Tibial nerve (tissue), 4 donors: Measurements from ENCODE around the gene PRPSAP1. TPM values are rescaled to one million over a fixed set of nuclear protein-coding genes. Genes with fewer than 3 reads are reported as not detected.

Experiments
- DNase-seq, 2 donors: peaks; one replicate each; pipeline ENCODE4 v3.0.0-alpha.2; 2019; ENCODE audit warnings: low spot score in 2 of 2
- H3K27ac ChIP-seq, 4 donors: fragments of 200-600 bp; sonication (generic) in 3 of 4; one replicate each; pipeline ENCODE4 v1.5.1; 2017 to 2019; ENCODE audit warnings: mild to moderate bottlenecking in 1 of 4
- H3K27me3 ChIP-seq, 2 donors: fragments of 200-600 bp; sonication (generic) in 1 of 2; one replicate each; pipeline versions ENCODE4 v1.5.1 to v1.6.0; 2017 to 2019
- H3K36me3 ChIP-seq, 3 donors: fragments of 200-600 bp; sonication (generic); one replicate each; pipeline ENCODE4 v1.5.1; 2018 to 2019
- H3K4me1 ChIP-seq, 4 donors: fragments of 200-600 bp; sonication (generic) in 3 of 4; one replicate each; pipeline ENCODE4 v1.5.1; 2017 to 2019
- H3K4me3 ChIP-seq, 4 donors: fragments of 200-600 bp; sonication (generic) in 3 of 4; one replicate each; pipeline ENCODE4 v1.5.1; 2017 to 2019; ENCODE audit warnings: mild to moderate bottlenecking in 1 of 4, moderate library complexity in 1 of 4
- H3K9me3 ChIP-seq, 4 donors: fragments of 200-600 bp; sonication (generic) in 3 of 4; one replicate each; pipeline ENCODE4 v1.5.1; 2017 to 2019
- EP300 ChIP-seq, 2 donors: sonication (generic); formaldehyde crosslinking; IDR thresholded peaks; one replicate each; pipeline ENCODE4 v1.6.1; 2017; ENCODE audit warnings: antibody characterized with exemption in 2 of 2, mild to moderate bottlenecking in 1 of 2
- POLR2A ChIP-seq, 2 donors: fragments of 450-650 bp; IDR thresholded peaks; one replicate each; pipeline ENCODE4 v1.6.1; 2017; ENCODE audit warnings: antibody characterized with exemption in 2 of 2, mild to moderate bottlenecking in 2 of 2, moderate library complexity in 2 of 2
- WGBS, 2 donors: methylation state at CpG; one replicate each; pipeline ENCODE4 v1.1.5; 2018; 5-methylcytosine and 5-hydroxymethylcytosine counted together
- total RNA-seq, 4 donors: library from RNA; depleted of rRNA; stranded (reverse); fragments of >200 nt; gene quantifications; one replicate each; pipeline ENCODE4 v1.1.0, GENCODE V29; 2016
- TF ChIP-seq, protein P1 (sequence below), 5 experiments: fragments of 200-600 bp in 3 of 5; fragments of 450-650 bp in 2 of 5; sonication (generic) in 3 of 5; IDR thresholded peaks; one replicate each; pipeline ENCODE4 v1.5.1; 2016 to 2019; ENCODE audit warnings: antibody characterized with exemption in 5 of 5, mild to moderate bottlenecking in 3 of 5, moderate library complexity in 2 of 5

Gene PRPSAP1
- total RNA-seq, 4 donors from 2014 or later = 66.8 to 108 (median 96.2) TPM

DNA sequence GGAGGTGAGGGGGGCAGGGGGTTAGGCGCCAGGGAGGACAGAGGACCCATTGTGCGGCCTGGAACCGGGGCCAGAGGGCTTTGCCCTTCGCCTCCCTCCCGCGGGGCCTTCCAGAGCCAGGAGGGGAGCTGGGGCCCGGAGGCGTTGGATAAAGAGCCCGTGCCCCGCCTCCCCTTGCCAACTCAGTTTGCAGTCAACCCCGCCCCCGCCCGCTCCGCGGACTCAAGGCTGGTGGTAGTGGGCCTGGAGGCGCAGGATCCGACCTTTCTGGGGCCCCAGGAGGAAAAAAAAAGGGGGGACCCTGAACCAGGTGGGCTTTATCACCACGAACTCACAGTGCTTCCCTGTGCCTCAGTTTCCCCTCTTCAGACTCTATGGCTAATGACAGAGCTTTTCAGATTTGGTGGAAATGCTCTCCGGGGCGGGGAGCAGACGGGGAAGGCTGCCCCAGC, 28.7 kb upstream of the PRPSAP1 start:
- WGBS, 2 donors = 18 to 25% methylated on average over 8 to 21 of the region's 21 CpGs

DNA sequence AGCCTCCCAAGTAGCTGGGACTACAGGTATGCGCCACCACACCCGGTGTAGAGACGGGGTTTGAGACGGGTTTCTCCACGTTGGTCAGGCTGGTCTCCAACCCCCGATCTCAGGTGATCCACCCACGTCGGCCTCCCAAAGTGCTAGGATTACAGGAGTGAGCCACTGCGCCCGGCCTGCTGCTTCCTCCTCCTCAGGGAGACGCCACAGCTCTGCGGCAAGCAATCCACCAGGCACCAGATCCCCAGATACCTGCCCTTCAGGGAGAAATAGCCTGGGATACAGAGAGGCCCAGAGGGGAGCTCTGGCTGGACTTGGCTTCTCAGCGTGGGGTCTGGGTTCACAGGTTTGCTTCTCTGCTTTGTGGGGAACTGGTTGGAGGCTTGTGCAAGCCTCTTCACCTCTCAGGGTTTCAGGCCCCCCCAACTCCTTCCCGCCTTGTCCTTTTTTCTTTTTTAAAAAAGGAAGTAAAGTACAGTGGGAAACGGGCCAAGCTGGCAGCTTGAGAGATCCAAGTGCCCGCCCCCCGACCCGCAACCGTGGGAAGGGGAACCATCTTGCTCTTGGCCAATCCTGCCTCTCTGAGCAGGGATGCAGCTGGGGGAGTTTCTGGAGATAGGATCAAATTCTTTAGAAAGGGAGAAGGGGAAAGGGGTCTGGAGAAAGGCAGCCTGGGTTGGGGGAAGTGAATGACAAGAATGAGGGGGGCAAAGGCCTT, 28.1 kb upstream of the PRPSAP1 start:
- H3K4me3 ChIP-seq = peak overlapping the region in 3 of 4 donors; percentile 58 to 77 (median 60)
- DNase-seq = peak in 1 of 2 donors; percentile 50
- H3K9me3 ChIP-seq = no peaks in the 10 kb centered on the region
- 33 to 51% methylated on average over 17 to 18 of the region's 19 CpGs for WGBS, 2 donors
- no peaks in the 10 kb centered on the region for H3K27me3 ChIP-seq
- H3K4me1 ChIP-seq = peaks cover 0 to 72% (median 33%) of the 10 kb centered on the region in 4 donors
- H3K36me3 ChIP-seq = peaks cover 0 to 2% (median 0%) of the 10 kb centered on the region in 3 donors
- H3K27ac ChIP-seq = peak overlapping the region in 3 of 4 donors; percentile 76 to 95 (median 93)
- TF ChIP-seq, protein P1, sequence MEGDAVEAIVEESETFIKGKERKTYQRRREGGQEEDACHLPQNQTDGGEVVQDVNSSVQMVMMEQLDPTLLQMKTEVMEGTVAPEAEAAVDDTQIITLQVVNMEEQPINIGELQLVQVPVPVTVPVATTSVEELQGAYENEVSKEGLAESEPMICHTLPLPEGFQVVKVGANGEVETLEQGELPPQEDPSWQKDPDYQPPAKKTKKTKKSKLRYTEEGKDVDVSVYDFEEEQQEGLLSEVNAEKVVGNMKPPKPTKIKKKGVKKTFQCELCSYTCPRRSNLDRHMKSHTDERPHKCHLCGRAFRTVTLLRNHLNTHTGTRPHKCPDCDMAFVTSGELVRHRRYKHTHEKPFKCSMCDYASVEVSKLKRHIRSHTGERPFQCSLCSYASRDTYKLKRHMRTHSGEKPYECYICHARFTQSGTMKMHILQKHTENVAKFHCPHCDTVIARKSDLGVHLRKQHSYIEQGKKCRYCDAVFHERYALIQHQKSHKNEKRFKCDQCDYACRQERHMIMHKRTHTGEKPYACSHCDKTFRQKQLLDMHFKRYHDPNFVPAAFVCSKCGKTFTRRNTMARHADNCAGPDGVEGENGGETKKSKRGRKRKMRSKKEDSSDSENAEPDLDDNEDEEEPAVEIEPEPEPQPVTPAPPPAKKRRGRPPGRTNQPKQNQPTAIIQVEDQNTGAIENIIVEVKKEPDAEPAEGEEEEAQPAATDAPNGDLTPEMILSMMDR (IDR thresholded peaks at IDR 0.05) = no peak
- TF ChIP-seq POLR2A (IDR thresholded peaks at IDR 0.05) = no peak
- TF ChIP-seq EP300 (IDR thresholded peaks at IDR 0.05) = no peak

More for the DNA sequence above, 28.7 kb upstream of the PRPSAP1 start:
- Histone ChIP-seq H3K36me3 (peaks cover 0 to 7% (median 0%) of the 10 kb centered on the region in 3 donors), H3K27ac (peak overlapping the region; percentile 21 to 95 (median 84)), H3K4me3 (peak overlapping the region; percentile 58 to 77 (median 60)), H3K27me3 (no peaks in the 10 kb centered on the region), H3K4me1 (peaks cover 0 to 71% (median 29%) of the 10 kb centered on the region in 4 donors), H3K9me3 (no peaks in the 10 kb centered on the region)
- peak in 1 of 2 donors; percentile 54 for DNase-seq
- TF ChIP-seq POLR2A (IDR thresholded peaks at IDR 0.05) (no peak), EP300 (IDR thresholded peaks at IDR 0.05) (peak in 1 of 2 donors; percentile 54)

DNA sequence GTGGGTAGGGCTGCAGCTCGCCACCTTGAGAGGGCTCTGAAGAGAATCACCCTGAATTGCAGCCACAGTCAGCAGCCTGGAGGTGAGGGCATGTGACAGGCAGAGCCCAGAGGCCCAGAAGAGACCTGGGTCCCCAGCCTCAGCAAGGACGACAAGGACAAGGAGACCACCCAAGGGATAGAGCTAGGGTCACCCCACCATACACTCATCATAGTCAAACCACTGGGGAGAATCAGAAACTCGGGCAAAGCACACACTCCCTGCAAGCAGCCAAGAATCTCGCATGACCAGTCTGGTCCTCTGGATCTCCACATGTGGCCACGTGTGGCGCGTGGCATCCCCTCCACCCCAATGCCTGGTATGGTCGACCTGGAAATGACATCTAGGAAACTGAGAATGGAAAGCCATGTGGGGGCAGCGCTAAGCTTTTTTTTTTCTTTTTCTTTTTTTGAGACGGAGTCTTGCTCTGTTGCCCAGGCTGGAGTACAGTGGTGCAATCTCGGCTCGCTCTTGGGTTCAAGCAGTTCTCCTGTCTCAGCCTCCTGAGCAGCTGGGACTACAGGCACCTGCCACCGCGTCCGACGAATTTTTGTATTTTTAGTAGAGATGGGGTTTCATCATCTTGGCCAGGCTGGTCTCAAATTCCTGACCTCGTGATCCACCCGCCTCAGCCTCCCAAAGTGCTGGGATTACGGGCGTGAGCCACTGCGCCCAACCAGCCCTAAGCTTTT, 26.1 kb upstream of the PRPSAP1 start:
- H3K27me3 ChIP-seq = no peaks in the 10 kb centered on the region
- 88 to 89% methylated on average over 20 to 21 of the region's 21 CpGs for WGBS, 2 donors
- H3K4me3 ChIP-seq = no peak overlapping the region
- H3K4me1 ChIP-seq = peaks cover 0 to 69% (median 32%) of the 10 kb centered on the region in 4 donors
- no peaks in the 10 kb centered on the region for H3K9me3 ChIP-seq
- TF ChIP-seq EP300 (IDR thresholded peaks at IDR 0.05) (no peak), POLR2A (IDR thresholded peaks at IDR 0.05) (no peak)
- TF ChIP-seq, protein P1 (IDR thresholded peaks at IDR 0.05) = no peak
- no peak overlapping the region for H3K27ac ChIP-seq
- no peak for DNase-seq
- H3K36me3 ChIP-seq = no peaks in the 10 kb centered on the region

DNA sequence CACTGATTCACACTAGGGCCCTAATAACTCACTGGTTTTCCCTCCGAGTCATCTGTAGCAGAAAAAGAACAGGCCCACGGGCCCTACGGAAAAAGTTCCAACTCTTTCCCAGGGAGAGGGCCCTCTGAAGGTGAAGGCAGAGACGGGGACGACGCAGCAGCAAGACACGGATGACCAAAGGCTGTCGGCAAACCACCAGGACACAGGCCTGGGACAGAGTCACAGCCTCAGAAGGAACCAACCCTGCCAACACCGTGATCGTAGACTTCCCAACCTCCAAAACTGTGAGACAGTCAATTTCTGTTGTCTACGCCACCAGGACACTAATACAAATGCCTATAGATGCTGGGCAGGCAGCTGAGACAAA, 25.5 kb upstream of the PRPSAP1 start:
- no peaks in the 10 kb centered on the region for H3K36me3 ChIP-seq
- DNase-seq = no peak
- no peak overlapping the region for H3K27ac ChIP-seq

DNA sequence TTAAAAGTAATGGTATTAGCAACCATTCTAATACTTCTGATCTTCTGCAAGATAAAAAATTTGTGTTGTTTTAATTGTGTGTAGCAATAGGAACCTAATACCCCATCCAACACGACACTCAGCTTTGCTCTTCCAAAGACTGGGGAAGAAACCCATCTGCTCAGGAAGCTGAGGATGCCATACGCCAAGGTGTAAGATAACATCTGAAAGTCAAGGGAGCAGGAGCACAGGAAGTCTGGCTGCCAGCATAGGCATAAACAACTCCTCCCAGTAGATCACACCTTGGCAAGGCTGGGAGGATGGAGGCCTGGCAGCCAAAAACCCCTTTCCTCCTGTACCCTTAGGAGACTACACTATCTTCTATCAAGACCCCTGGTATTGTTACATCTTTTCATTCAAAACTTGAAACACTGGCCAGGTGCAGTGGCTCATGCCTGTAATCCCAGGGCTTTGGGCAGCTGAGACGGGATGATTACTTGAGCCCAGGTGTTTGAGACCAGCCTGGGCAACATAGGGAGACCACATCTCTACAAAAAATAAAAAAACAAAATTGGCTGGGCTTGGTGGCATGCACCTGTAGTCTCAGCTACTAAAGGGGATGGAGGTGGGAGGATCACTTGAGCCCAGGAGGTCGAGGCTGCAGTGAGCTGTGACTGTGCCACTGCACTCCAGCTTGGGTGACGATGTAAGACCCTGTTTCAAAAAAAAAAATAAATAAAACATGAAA, 25.0 kb upstream of the PRPSAP1 start:
- no peak overlapping the region for H3K4me3 ChIP-seq
- DNase-seq = no peak
- no peak overlapping the region for H3K27ac ChIP-seq
- WGBS, 2 donors = 82 to 89% methylated on average over 5 of the region's 5 CpGs
- H3K4me1 ChIP-seq = peaks cover 0 to 62% (median 29%) of the 10 kb centered on the region in 4 donors
- TF ChIP-seq EP300 (IDR thresholded peaks at IDR 0.05) (no peak), POLR2A (IDR thresholded peaks at IDR 0.05) (no peak)
- TF ChIP-seq, protein P1 (IDR thresholded peaks at IDR 0.05) = no peak
- H3K27me3 ChIP-seq = no peaks in the 10 kb centered on the region
- H3K36me3 ChIP-seq = no peaks in the 10 kb centered on the region
- no peaks in the 10 kb centered on the region for H3K9me3 ChIP-seq

More for the DNA sequence above, 25.5 kb upstream of the PRPSAP1 start:
- Histone ChIP-seq H3K4me3 (no peak overlapping the region), H3K27me3 (no peaks in the 10 kb centered on the region), H3K9me3 (no peaks in the 10 kb centered on the region), H3K4me1 (peaks cover 0 to 65% (median 30%) of the 10 kb centered on the region in 4 donors)
- WGBS, 2 donors = 86 to 87% methylated on average over 11 of the region's 11 CpGs
- TF ChIP-seq EP300 (IDR thresholded peaks at IDR 0.05) = no peak
- TF ChIP-seq, protein P1 (IDR thresholded peaks at IDR 0.05) = no peak
- no peak for TF ChIP-seq POLR2A (IDR thresholded peaks at IDR 0.05)
